GM19023 (cell line): ENCODE results near the gene WFDC8.
"Not testable (repeated sequence)": the region's sequence is repeated elsewhere in the genome, so short reads cannot be mapped to it uniquely, and the experiment has no call there.

Source experiments
- ATAC-seq: cut with Tn5 transposase; IDR thresholded peaks from one replicate; pipeline ENCODE4 v1.9.1; 2021; ENCODE audit warnings: mild to moderate bottlenecking, moderate library complexity; ENCODE audit not compliant: unreplicated experiment

Gene WFDC8

GRCh38 chr20:45579184-45579583 is at the start of gene WFDC8:
TSS of gene WFDC8 (minus strand) at chr20:45579284. CDS start at chr20:45579247, 37 bp downstream.
- ATAC-seq, result no peak

GRCh38 chr20:45626540-45626939 is 47.5 kb upstream of the WFDC8 start:
- ATAC-seq, result no peak

GRCh38 chr20:45621593-45621992 is 42.5 kb upstream of the WFDC8 start:
- no peak for ATAC-seq

- no peak for ATAC-seq
Observed at GRCh38 chr20:45617591-45617990, 38.5 kb upstream of the WFDC8 start.

- no peak for ATAC-seq
Observed at GRCh38 chr20:45612314-45612713, 33.2 kb upstream of the WFDC8 start.

- ATAC-seq, result no peak
Observed at GRCh38 chr20:45611054-45611453, 32.0 kb upstream of the WFDC8 start.

- no peak for ATAC-seq
Observed at GRCh38 chr20:45607810-45608209, 28.7 kb upstream of the WFDC8 start.

GRCh38 chr20:45595235-45595634 is 16.2 kb upstream of the WFDC8 start:
- no peak for ATAC-seq

- no peak for ATAC-seq
Observed at GRCh38 chr20:45593498-45593897, 14.4 kb upstream of the WFDC8 start.

- ATAC-seq, result no peak
Observed at GRCh38 chr20:45592574-45593189, 13.6 kb upstream of the WFDC8 start.

- ATAC-seq, result no peak
Observed at GRCh38 chr20:45589725-45590124, 10.6 kb upstream of the WFDC8 start.

GRCh38 chr20:45588800-45589199 is 9.7 kb upstream of the WFDC8 start:
- no peak for ATAC-seq

- not testable (repeated sequence) for ATAC-seq
Observed at GRCh38 chr20:45585986-45586385, 6.9 kb upstream of the WFDC8 start.

- not testable (repeated sequence) for ATAC-seq
Observed at GRCh38 chr20:45584294-45584693, 5.2 kb upstream of the WFDC8 start.

GRCh38 chr20:45583502-45583901 is 4.4 kb upstream of the WFDC8 start:
- no peak for ATAC-seq

GRCh38 chr20:45581702-45582101 is 2.6 kb upstream of the WFDC8 start:
- no peak for ATAC-seq

- no peak for ATAC-seq
Observed at GRCh38 chr20:45578231-45578630, 853 bp downstream of the WFDC8 start.

- ATAC-seq, result no peak
Observed at GRCh38 chr20:45576995-45577394, 2.1 kb downstream of the WFDC8 start.

- no peak for ATAC-seq
Observed at GRCh38 chr20:45575931-45576330, 3.2 kb downstream of the WFDC8 start.

- ATAC-seq, result not testable (repeated sequence)
Observed at GRCh38 chr20:45569650-45570049, 9.4 kb downstream of the WFDC8 start.

GRCh38 chr20:45564760-45565276 is 14.3 kb downstream of the WFDC8 start:
- ATAC-seq, result no peak

- no peak for ATAC-seq
Observed at GRCh38 chr20:45555198-45555597, 23.9 kb downstream of the WFDC8 start.

- no peak for ATAC-seq
Observed at GRCh38 chr20:45552456-45552855, 26.6 kb downstream of the WFDC8 start.
